Heart right ventricle (tissue), 16 donors: ENCODE data around the gene HIP1R. TPM values are rescaled to one million over a fixed set of nuclear protein-coding genes. Genes with fewer than 3 reads are reported as not detected.

Experiments
- ATAC-seq, 8 donors: fragments of 200-7000 bp; cut with Tn5 transposase; one replicate each; pipeline ENCODE4 v1.9.1; 2020; ENCODE audit warnings: mild to moderate bottlenecking in 8 of 8, moderate library complexity in 8 of 8, moderate number of reproducible peaks in 1 of 8
- DNase-seq, 2 donors: peaks; one replicate each; pipeline ENCODE4 v3.0.0-alpha.2; 2020
- H3K27ac ChIP-seq, 10 donors: fragments of 200-600 bp; sonication (generic) in 2 of 10; one replicate each; pipeline versions ENCODE4 v1.5.0 to v1.8.0; 2020 to 2022; ENCODE audit warnings: mild to moderate bottlenecking in 3 of 10
- H3K27me3 ChIP-seq, 7 donors: fragments of 200-600 bp; one replicate each; pipeline ENCODE4 v1.8.0; 2021 to 2022; ENCODE audit warnings: mild to moderate bottlenecking in 2 of 7
- H3K36me3 ChIP-seq, 9 donors: fragments of 200-600 bp; sonication (generic) in 1 of 9; one replicate each; pipeline versions ENCODE4 v1.5.0 to v1.8.0; 2020 to 2022; ENCODE audit warnings: mild to moderate bottlenecking in 2 of 9
- H3K4me1 ChIP-seq, 9 donors: fragments of 200-600 bp; sonication (generic) in 1 of 9; one replicate each; pipeline versions ENCODE4 v1.5.0 to v1.8.0; 2020 to 2022; ENCODE audit warnings: mild to moderate bottlenecking in 4 of 9
- H3K4me3 ChIP-seq, 10 donors: fragments of 200-600 bp; sonication (generic) in 2 of 10; one replicate each; pipeline versions ENCODE4 v1.5.0 to v1.8.0; 2020 to 2022; ENCODE audit warnings: mild to moderate bottlenecking in 7 of 10, moderate library complexity in 2 of 10
- H3K9me3 ChIP-seq, 11 donors: fragments of 200-600 bp in 10 of 11; sonication (generic) in 2 of 11; one replicate each; pipeline versions ENCODE4 v1.5.0 to v1.8.0; 2013 to 2022; ENCODE audit warnings: mild to moderate bottlenecking in 2 of 11, control low read depth in 1 of 11, moderate library complexity in 1 of 11
- CTCF ChIP-seq, 9 donors: fragments of 200-600 bp; sonication (generic) in 2 of 9; IDR thresholded peaks; one replicate each; pipeline versions ENCODE4 v1.5.0 to v1.8.0; 2021 to 2022; ENCODE audit warnings: antibody characterized with exemption in 9 of 9, mild to moderate bottlenecking in 5 of 9, moderate library complexity in 1 of 9
- WGBS, 2 donors: extraction: QIAGEN DNeasy Blood & Tissue Kit; methylation state at CpG; one replicate each; pipeline ENCODE4 v1.1.7; 2013; ENCODE audit warnings: inconsistent platforms in 1 of 2; 5-methylcytosine and 5-hydroxymethylcytosine counted together
- intact Hi-C, 10 donors: fragments of 100-400 bp; cut with DNase I; formaldehyde crosslinking; loops; one replicate each; pipeline versions ENCODE4 v1.11.1 to v1.14.2; 2022
- polyA plus RNA-seq, 2 donors: library from polyadenylated mRNA; stranded (reverse); fragments of 200-250 nt; gene quantifications; one replicate each; pipeline ENCODE4 v1.2.3, GENCODE V29; 2013
- total RNA-seq, 10 donors: library from RNA; stranded (reverse); fragmentation: NEBNext Ultra II Directional in 3 of 10; extraction: Animal tissue kit (Norgen Biotek cat#: 25700) in 3 of 10; gene quantifications; one replicate each; pipeline versions ENCODE4 v1.2.1 to v1.2.4, GENCODE V29; 2021 to 2023
- donor health status: Arrhythmogenic right ventricular cardiomyopathy.
- donor health status: ischemic (EF 13 %, LVEDD 7.1; RV severe dilation, severe dysfunction).
- donor health status: healthy with polysubstance abuse.
- donor health status: DM: no; HTN: yes; CAD: no.
- donor health status: DM: no; HTN: no; CAD: no.
- donor health status: ischemic (EF 25% LVEDD 6.9; RV normal size, moderate dysfunction).
- donor health status: ischemic (EF 25% LVEDD 5.7; RV mildly dilated, moderate dysfunction).
- donor health status: healthy.
- donor health status: DM: yes; HTN: yes; CAD: no.
- donor health status: Ischemic cardiomyopathy.
- donor health status: ischemic (EF 35%, LVEDD 5.7; RV mildly dilated, moderate dysfunction).
- donor health status: nonischemic (EF 11% LVEDD 7.7; RV severe dilation, severe dysfunction).
- donor health status: DM: yes; HTN: yes; CAD: no.
- donor health status: PGD.
- donor health status: ischemic (EF 29% LVEDD 5.4; RV normal size, mild dysfunction).
- donor health status: nonischemic (EF 23%, LVEDD 6.1; RV moderate dilation, normal function).

HIP1R gene
- total and polyA plus RNA-seq, 12 donors = 13.7 to 37.7 (median 18.0) TPM

GRCh38 chr12:122895320-122895703 is 60.1 kb downstream of the HIP1R start:
- H3K4me3 ChIP-seq = peak overlapping the region; percentile 49 to 90 (median 76)
- peak; percentile 14 to 50 (median 38) for ATAC-seq
- 0% methylated on average over 9 of the region's 9 CpGs for WGBS, 2 donors
- H3K27ac ChIP-seq = peak overlapping the region; percentile 14 to 94 (median 89)
- no peak for DNase-seq
- no peak for TF ChIP-seq CTCF (IDR thresholded peaks at IDR 0.05)
- H3K9me3 ChIP-seq = peaks cover 0 to 8% (median 0%) of the 10 kb centered on the region in 11 donors
- H3K36me3 ChIP-seq = no peaks in the 10 kb centered on the region
- H3K27me3 ChIP-seq = no peaks in the 10 kb centered on the region
- intact Hi-C loops = loop anchor here in 2 of 10 donors (5.0 kb wide), 2 partner anchors 33 to 57 kb away; no protein-coding TSS in a partner anchor
- peaks cover 8 to 69% (median 48%) of the 10 kb centered on the region in 9 donors for H3K4me1 ChIP-seq

DNA sequence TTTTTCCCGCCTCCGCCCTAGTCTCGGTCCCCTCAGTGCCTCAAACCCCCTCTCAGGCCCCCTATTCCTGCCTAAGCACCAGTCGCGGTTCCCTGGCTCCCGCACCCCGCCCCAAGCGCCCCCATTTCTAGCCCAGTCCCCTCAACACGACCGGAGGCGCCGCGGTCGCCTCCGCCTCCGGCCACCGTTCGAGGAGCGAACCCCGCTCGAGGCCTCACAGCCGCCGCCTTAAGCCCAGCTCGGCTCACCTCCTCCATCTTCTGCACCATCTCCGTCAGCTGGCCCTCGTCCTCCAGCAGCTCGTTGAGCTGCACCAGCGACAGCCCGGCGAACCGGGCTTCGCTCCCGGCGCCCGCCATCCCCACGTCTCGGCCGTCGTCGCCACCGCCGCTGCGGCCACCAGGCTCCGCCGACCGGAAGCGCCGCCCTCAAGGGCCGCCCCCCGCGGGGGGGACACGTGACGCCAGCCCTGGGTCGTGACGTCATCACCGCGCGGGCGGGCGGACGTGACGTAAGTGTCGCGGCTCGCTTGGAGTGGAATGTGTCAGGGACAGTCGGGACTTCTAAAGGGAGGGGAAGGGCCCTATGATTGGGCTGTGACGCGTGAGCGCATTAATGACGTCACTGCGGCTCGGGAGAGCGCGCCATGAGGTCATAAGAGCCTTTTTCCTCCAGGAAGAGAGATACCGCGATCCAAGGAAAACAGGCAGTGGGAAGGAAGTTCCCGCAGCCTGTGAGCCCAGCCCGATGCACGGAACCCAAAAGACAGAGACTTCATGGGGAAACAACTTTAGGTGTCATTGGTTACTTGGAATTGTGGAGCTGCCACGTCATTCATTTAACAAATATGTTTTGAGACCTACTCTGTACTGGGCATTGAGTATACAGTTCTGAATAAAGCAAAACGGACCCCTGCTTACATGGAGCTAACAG is 60.7 kb downstream of the HIP1R start, which contains the start of gene VPS37B:
TSS of gene VPS37B (minus strand) at position 421 of the 933 bp plus-strand sequence. CDS start at position 359, 62 bp downstream.
- 5 to 8% methylated on average over 81 of the region's 81 CpGs for WGBS, 2 donors
- ATAC-seq (peak; percentile 80 to 92 (median 86)), DNase-seq (peak; percentile 83 to 87)
- intact Hi-C loops = loop anchor here in 2 of 10 donors (5.0 kb wide), 2 partner anchors 34 to 56 kb away; no protein-coding TSS in a partner anchor
- H3K9me3 ChIP-seq = peaks cover 0 to 8% (median 0%) of the 10 kb centered on the region in 11 donors
- peak within 1 kb of the TSS; percentile 49 to 90 (median 76) for H3K4me3 ChIP-seq
- no peaks in the 10 kb centered on the region for H3K36me3 ChIP-seq
- H3K27ac ChIP-seq = peak within 1 kb of the TSS; percentile 14 to 94 (median 89)
- H3K27me3 ChIP-seq = no peaks in the 10 kb centered on the region
- peaks cover 5 to 66% (median 44%) of the 10 kb centered on the region in 9 donors for H3K4me1 ChIP-seq
- peak in 1 of 9 donors; percentile 13 for TF ChIP-seq CTCF (IDR thresholded peaks at IDR 0.05)

GRCh38 chr12:122896662-122897061 is 61.4 kb downstream of the HIP1R start:
- Histone ChIP-seq H3K4me1 (peaks cover 4 to 65% (median 38%) of the 10 kb centered on the region in 9 donors), H3K4me3 (peak overlapping the region in 1 of 10 donors; percentile 78), H3K27me3 (no peaks in the 10 kb centered on the region), H3K36me3 (no peaks in the 10 kb centered on the region), H3K9me3 (peaks cover 0 to 8% (median 0%) of the 10 kb centered on the region in 11 donors), H3K27ac (peak overlapping the region in 9 of 10 donors; percentile 85 to 94 (median 89))
- DNase-seq (no peak), ATAC-seq (no peak)
- 91 to 94% methylated on average over 7 of the region's 7 CpGs for WGBS, 2 donors
- TF ChIP-seq CTCF (IDR thresholded peaks at IDR 0.05) = no peak
- intact Hi-C loops = loop anchor here in 2 of 10 donors (5.0 kb wide), 2 partner anchors 34 to 56 kb away; no protein-coding TSS in a partner anchor

DNA sequence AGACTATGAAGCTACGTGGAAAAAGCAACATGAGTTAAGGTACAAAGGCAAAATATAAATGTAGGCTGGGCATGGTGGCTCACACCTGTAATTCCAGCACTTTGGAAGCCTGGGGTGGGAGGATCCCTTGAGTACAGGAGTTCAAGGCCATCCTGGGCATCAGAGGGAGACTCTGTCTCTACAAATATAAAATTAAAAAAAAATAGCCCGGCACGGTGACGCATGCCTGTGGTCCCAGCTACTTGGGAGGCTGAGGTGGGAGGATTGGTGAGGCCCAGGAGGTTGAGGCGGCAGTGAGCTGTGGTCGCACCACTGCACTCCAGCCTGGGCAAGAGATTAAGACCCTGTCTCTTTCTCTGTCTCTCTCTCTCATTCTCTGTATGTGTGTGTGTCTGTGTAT is 64.6 kb downstream of the HIP1R start:
- ATAC-seq = no peak
- no peak for TF ChIP-seq CTCF (IDR thresholded peaks at IDR 0.05)
- no peak for DNase-seq
- WGBS, 2 donors = 95 to 96% methylated on average over 6 of the region's 6 CpGs
- intact Hi-C loops = loop anchor here in 2 of 10 donors (5.0 kb wide), 2 partner anchors 38 to 52 kb away; no protein-coding TSS in a partner anchor
- Histone ChIP-seq H3K9me3 (peaks cover 0 to 8% (median 0%) of the 10 kb centered on the region in 11 donors), H3K27ac (peak overlapping the region in 1 of 10 donors; percentile 80), H3K4me3 (no peak overlapping the region), H3K27me3 (no peaks in the 10 kb centered on the region), H3K36me3 (no peaks in the 10 kb centered on the region), H3K4me1 (peaks cover 0 to 41% (median 9%) of the 10 kb centered on the region in 9 donors)
